ENCODE measurements around the gene F8A3.

F8A3 gene

GRCh38 chrX:155441097-155441496, 17.3 kb downstream of the F8A3 start:
- Histone ChIP-seq H3K9me3 (ENCODE audit: insufficient read depth, low read length) (no peaks in the 10 kb centered on the region), H2AFZ (ENCODE audit: low read depth, low read length) (no peak overlapping the region), H3K36me3 (replicated peaks; ENCODE audit: low read depth, low read length) (peaks cover 3% of the 10 kb centered on the region), H3K4me1 (ENCODE audit: low read length) (no peaks in the 10 kb centered on the region), H3K4me3 (ENCODE audit: low read length) (no peak overlapping the region), H3K27ac (ENCODE audit: low read length) (no peak overlapping the region), H4K20me1 (ENCODE audit: insufficient read depth, low read length) (no peaks in the 10 kb centered on the region), H3K79me2 (ENCODE audit: low read length) (no peaks in the 10 kb centered on the region), H3K9ac (ENCODE audit: low read length) (no peak overlapping the region), H3K27me3 (ENCODE audit: low read depth, low read length) (no peaks in the 10 kb centered on the region), H3K4me2 (ENCODE audit: low read length) (no peak overlapping the region)
- TF ChIP-seq CTCF (IDR thresholded peaks at IDR 0.05; ENCODE audit: low read depth, low read length) (no peak), EZH2phosphoT487 (IDR thresholded peaks at IDR 0.05; ENCODE audit: low read depth) (no peak)

- Histone ChIP-seq H2AFZ (ENCODE audit: low read depth, low read length) (no peak overlapping the region), H3K79me2 (ENCODE audit: low read length) (no peaks in the 10 kb centered on the region), H3K4me2 (ENCODE audit: low read length) (no peak overlapping the region), H3K27ac (ENCODE audit: low read length) (no peak overlapping the region), H3K4me3 (ENCODE audit: low read length) (no peak overlapping the region), H3K27me3 (ENCODE audit: low read depth, low read length) (no peaks in the 10 kb centered on the region), H3K9me3 (ENCODE audit: insufficient read depth, low read length) (no peaks in the 10 kb centered on the region), H3K9ac (ENCODE audit: low read length) (no peak overlapping the region), H4K20me1 (ENCODE audit: insufficient read depth, low read length) (no peaks in the 10 kb centered on the region), H3K4me1 (ENCODE audit: low read length) (no peaks in the 10 kb centered on the region), H3K36me3 (replicated peaks; ENCODE audit: low read depth, low read length) (no peaks in the 10 kb centered on the region)
- TF ChIP-seq CTCF (IDR thresholded peaks at IDR 0.05; ENCODE audit: low read depth, low read length) = no peak
- no peak for TF ChIP-seq EZH2phosphoT487 (IDR thresholded peaks at IDR 0.05; ENCODE audit: low read depth)
Observed at GRCh38 chrX:155435744-155436112, 22.7 kb downstream of the F8A3 start.

- Histone ChIP-seq H3K4me1 (ENCODE audit: low read length) (no peaks in the 10 kb centered on the region), H3K4me3 (ENCODE audit: low read length) (no peak overlapping the region), H3K27ac (ENCODE audit: low read length) (no peak overlapping the region), H3K9me3 (ENCODE audit: insufficient read depth, low read length) (no peaks in the 10 kb centered on the region), H3K9ac (ENCODE audit: low read length) (no peak overlapping the region), H3K27me3 (ENCODE audit: low read depth, low read length) (no peaks in the 10 kb centered on the region), H3K36me3 (replicated peaks; ENCODE audit: low read depth, low read length) (no peaks in the 10 kb centered on the region), H2AFZ (ENCODE audit: low read depth, low read length) (no peak overlapping the region), H3K4me2 (ENCODE audit: low read length) (no peak overlapping the region), H4K20me1 (ENCODE audit: insufficient read depth, low read length) (no peaks in the 10 kb centered on the region), H3K79me2 (ENCODE audit: low read length) (no peaks in the 10 kb centered on the region)
- TF ChIP-seq EZH2phosphoT487 (IDR thresholded peaks at IDR 0.05; ENCODE audit: low read depth) (no peak), CTCF (IDR thresholded peaks at IDR 0.05; ENCODE audit: low read depth, low read length) (no peak)
Observed at GRCh38 chrX:155434906-155435743, 23.3 kb downstream of the F8A3 start.

- Histone ChIP-seq H3K4me1 (ENCODE audit: low read length) (no peaks in the 10 kb centered on the region), H3K4me2 (ENCODE audit: low read length) (no peak overlapping the region), H3K27ac (ENCODE audit: low read length) (no peak overlapping the region), H3K27me3 (ENCODE audit: low read depth, low read length) (no peaks in the 10 kb centered on the region), H3K9ac (ENCODE audit: low read length) (no peak overlapping the region), H3K9me3 (ENCODE audit: insufficient read depth, low read length) (no peaks in the 10 kb centered on the region), H2AFZ (ENCODE audit: low read depth, low read length) (no peak overlapping the region), H3K79me2 (ENCODE audit: low read length) (no peaks in the 10 kb centered on the region), H3K4me3 (ENCODE audit: low read length) (no peak overlapping the region), H4K20me1 (ENCODE audit: insufficient read depth, low read length) (no peaks in the 10 kb centered on the region), H3K36me3 (replicated peaks; ENCODE audit: low read depth, low read length) (no peaks in the 10 kb centered on the region)
- no peak for TF ChIP-seq CTCF (IDR thresholded peaks at IDR 0.05; ENCODE audit: low read depth, low read length)
- TF ChIP-seq EZH2phosphoT487 (IDR thresholded peaks at IDR 0.05; ENCODE audit: low read depth) = no peak
Observed at GRCh38 chrX:155417769-155418168, 40.7 kb downstream of the F8A3 start.

Measured in OCI-LY3 (cell line).